Tibial artery (tissue), 4 donors: ENCODE measurements around the gene STARD10.

Experiments
- DNase-seq, 2 donors: peaks; one replicate each; pipeline ENCODE4 v3.0.0-alpha.2; 2019
- H3K27ac ChIP-seq, 2 donors: fragments of 200-600 bp; sonication (generic) in 1 of 2; 1 replicate in 1 of 2; 2 replicates in 1 of 2; pipeline ENCODE4 v1.5.1; 2018 to 2019; ENCODE audit warnings: mild to moderate bottlenecking in 1 of 2
- H3K27me3 ChIP-seq, 2 donors: fragments of 200-600 bp; sonication (generic) in 1 of 2; one replicate each; pipeline versions ENCODE4 v1.5.1 to v1.6.0; 2016 to 2019
- H3K36me3 ChIP-seq, 3 donors: fragments of 200-600 bp; sonication (generic) in 2 of 3; one replicate each; pipeline ENCODE4 v1.5.1; 2016 to 2019; ENCODE audit warnings: mild to moderate bottlenecking in 2 of 3
- H3K4me1 ChIP-seq, 4 donors: fragments of 200-600 bp; sonication (generic) in 2 of 4; 1 replicate in 3 of 4; 2 replicates in 1 of 4; pipeline ENCODE4 v1.5.1; 2016 to 2019
- H3K4me3 ChIP-seq, 2 donors: fragments of 200-600 bp; sonication (generic) in 1 of 2; 1 replicate in 1 of 2; 2 replicates in 1 of 2; pipeline ENCODE4 v1.5.1; 2018 to 2019; ENCODE audit warnings: mild to moderate bottlenecking in 2 of 2
- H3K9me3 ChIP-seq, 3 donors: fragments of 200-600 bp; sonication (generic) in 1 of 3; one replicate each; pipeline ENCODE4 v1.5.1; 2016 to 2019
- CTCF ChIP-seq, 2 experiments: fragments of 200-600 bp in 1 of 2; fragments of 450-650 bp in 1 of 2; IDR thresholded peaks; one replicate each; pipeline ENCODE4 v1.5.1; 2017 to 2019; ENCODE audit warnings: antibody characterized with exemption in 2 of 2, mild to moderate bottlenecking in 1 of 2, moderate library complexity in 1 of 2
- intact Hi-C: fragments of 100-400 bp; cut with DNase I; formaldehyde crosslinking; loops from one replicate; pipeline ENCODE4 v1.15.0; 2023; ENCODE audit warnings: low total_unique reads

STARD10 gene

GRCh38 chr11:72759468-72759985 is 34.3 kb downstream of the STARD10 start:
- no peak for DNase-seq

GRCh38 chr11:72758690-72759389 is 35.0 kb downstream of the STARD10 start:
- Histone ChIP-seq H3K27me3 (no peaks in the 10 kb centered on the region), H3K4me1 (no peaks in the 10 kb centered on the region), H3K27ac (no peak overlapping the region), H3K4me3 (no peak overlapping the region), H3K9me3 (no peaks in the 10 kb centered on the region), H3K36me3 (peaks cover 3 to 50% (median 6%) of the 10 kb centered on the region in 3 donors)
- intact Hi-C loops, result no loop called here
- no peak for TF ChIP-seq CTCF (IDR thresholded peaks at IDR 0.05)
- no peak for DNase-seq

More at GRCh38 chr11:72759468-72759985, 34.3 kb downstream of the STARD10 start:
- Histone ChIP-seq H3K27me3 (no peaks in the 10 kb centered on the region), H3K36me3 (peaks cover 3 to 46% (median 6%) of the 10 kb centered on the region in 3 donors), H3K4me3 (no peak overlapping the region), H3K9me3 (no peaks in the 10 kb centered on the region), H3K27ac (no peak overlapping the region), H3K4me1 (no peaks in the 10 kb centered on the region)
- intact Hi-C loops, result no loop called here
- no peak for TF ChIP-seq CTCF (IDR thresholded peaks at IDR 0.05)

- Histone ChIP-seq H3K4me1 (peaks cover 0 to 2% (median under 1%) of the 10 kb centered on the region in 4 donors), H3K4me3 (no peak overlapping the region), H3K27ac (no peak overlapping the region), H3K36me3 (peaks cover 3 to 50% (median 6%) of the 10 kb centered on the region in 3 donors), H3K27me3 (no peaks in the 10 kb centered on the region), H3K9me3 (no peaks in the 10 kb centered on the region)
- no peak for DNase-seq
- intact Hi-C loops, result no loop called here
- no peak for TF ChIP-seq CTCF (IDR thresholded peaks at IDR 0.05)
These were observed 35.5 kb downstream of the STARD10 start for GRCh38 chr11:72758304-72758689.

GRCh38 chr11:72755713-72756285 is 38.0 kb downstream of the STARD10 start:
- intact Hi-C loops, result no loop called here

GRCh38 chr11:72754544-72755155 is 39.2 kb downstream of the STARD10 start:
- DNase-seq, result no peak
- no peaks in the 10 kb centered on the region for H3K9me3 ChIP-seq
- peaks cover 0 to 21% (median 20%) of the 10 kb centered on the region in 4 donors for H3K4me1 ChIP-seq
- no peak overlapping the region for H3K27ac ChIP-seq
- no peaks in the 10 kb centered on the region for H3K27me3 ChIP-seq
- intact Hi-C loops, result no loop called here
- peaks cover 3 to 50% (median 6%) of the 10 kb centered on the region in 3 donors for H3K36me3 ChIP-seq
- no peak overlapping the region for H3K4me3 ChIP-seq
- TF ChIP-seq CTCF (IDR thresholded peaks at IDR 0.05), result no peak

More at GRCh38 chr11:72755713-72756285, 38.0 kb downstream of the STARD10 start:
- Histone ChIP-seq H3K4me1 (peaks cover 0 to 21% (median 20%) of the 10 kb centered on the region in 4 donors), H3K27me3 (no peaks in the 10 kb centered on the region), H3K27ac (no peak overlapping the region), H3K4me3 (no peak overlapping the region), H3K36me3 (peaks cover 3 to 50% (median 6%) of the 10 kb centered on the region in 3 donors), H3K9me3 (no peaks in the 10 kb centered on the region)
- no peak for DNase-seq
- no peak for TF ChIP-seq CTCF (IDR thresholded peaks at IDR 0.05)
